Omental fat pad (tissue), 4 donors: ENCODE measurements around the gene SUPT5H. TPM values are rescaled to one million over a fixed set of nuclear protein-coding genes. Genes with fewer than 3 reads are reported as not detected.

Experiments used
- ATAC-seq: fragments of 150-250 bp; one replicate; pipeline ENCODE4 v1.9.1; 2016; ENCODE audit warnings: mild to moderate bottlenecking, moderate library complexity; ENCODE audit not compliant: low FRiP score
- DNase-seq: peaks from one replicate; pipeline ENCODE4 v3.0.0-alpha.2; 2019; ENCODE audit warnings: low spot score
- total RNA-seq, 4 donors: library from RNA; depleted of rRNA; stranded (reverse); fragments of >200 nt; gene quantifications; one replicate each; pipeline ENCODE4 v1.1.0, GENCODE V29; 2016
- TF ChIP-seq, protein P1 (sequence below), 3 donors: fragments of 450-650 bp; IDR thresholded peaks; one replicate each; pipeline ENCODE4 v1.5.1; 2016 to 2017; ENCODE audit warnings: antibody characterized with exemption in 3 of 3, mild to moderate bottlenecking in 3 of 3, moderate library complexity in 2 of 3

Gene SUPT5H
- total RNA-seq, 4 donors from 2014 or later: 62.2 to 102 (median 73.3) TPM

DNA sequence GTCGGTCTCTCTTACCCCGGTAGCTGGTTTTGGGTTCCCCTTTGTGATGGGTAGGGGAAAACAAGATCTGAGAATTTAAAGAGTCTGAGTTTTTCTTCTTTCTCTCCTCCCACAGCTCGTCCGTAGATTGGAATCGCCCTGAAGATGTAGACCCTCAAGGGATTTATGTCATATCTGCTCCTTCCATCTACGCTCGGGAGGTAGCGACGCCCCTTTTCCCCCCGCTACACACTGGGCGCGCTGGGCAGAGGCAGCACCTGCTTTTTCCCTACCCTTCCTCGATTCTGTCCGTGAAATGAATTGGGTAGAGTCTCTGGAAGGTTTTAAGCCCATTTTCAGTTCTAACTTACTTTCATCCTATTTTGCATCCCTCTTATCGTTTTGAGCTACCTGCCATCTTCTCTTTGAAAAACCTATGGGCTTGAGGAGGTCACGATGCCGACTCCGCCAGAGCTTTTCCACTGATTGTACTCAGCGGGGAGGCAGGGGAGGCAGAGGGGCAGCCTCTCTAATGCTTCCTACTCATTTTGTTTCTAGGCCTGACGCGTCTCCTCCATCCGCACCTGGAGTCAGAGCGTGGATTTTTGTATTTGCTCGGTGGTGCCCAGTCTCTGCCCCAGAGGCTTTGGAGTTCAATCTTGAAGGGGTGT lies 62.5 kb downstream of the SUPT5H start:
- ATAC-seq (no peak), DNase-seq (no peak)
- TF ChIP-seq, protein P1, sequence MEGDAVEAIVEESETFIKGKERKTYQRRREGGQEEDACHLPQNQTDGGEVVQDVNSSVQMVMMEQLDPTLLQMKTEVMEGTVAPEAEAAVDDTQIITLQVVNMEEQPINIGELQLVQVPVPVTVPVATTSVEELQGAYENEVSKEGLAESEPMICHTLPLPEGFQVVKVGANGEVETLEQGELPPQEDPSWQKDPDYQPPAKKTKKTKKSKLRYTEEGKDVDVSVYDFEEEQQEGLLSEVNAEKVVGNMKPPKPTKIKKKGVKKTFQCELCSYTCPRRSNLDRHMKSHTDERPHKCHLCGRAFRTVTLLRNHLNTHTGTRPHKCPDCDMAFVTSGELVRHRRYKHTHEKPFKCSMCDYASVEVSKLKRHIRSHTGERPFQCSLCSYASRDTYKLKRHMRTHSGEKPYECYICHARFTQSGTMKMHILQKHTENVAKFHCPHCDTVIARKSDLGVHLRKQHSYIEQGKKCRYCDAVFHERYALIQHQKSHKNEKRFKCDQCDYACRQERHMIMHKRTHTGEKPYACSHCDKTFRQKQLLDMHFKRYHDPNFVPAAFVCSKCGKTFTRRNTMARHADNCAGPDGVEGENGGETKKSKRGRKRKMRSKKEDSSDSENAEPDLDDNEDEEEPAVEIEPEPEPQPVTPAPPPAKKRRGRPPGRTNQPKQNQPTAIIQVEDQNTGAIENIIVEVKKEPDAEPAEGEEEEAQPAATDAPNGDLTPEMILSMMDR (IDR thresholded peaks at IDR 0.05): no peak

DNA sequence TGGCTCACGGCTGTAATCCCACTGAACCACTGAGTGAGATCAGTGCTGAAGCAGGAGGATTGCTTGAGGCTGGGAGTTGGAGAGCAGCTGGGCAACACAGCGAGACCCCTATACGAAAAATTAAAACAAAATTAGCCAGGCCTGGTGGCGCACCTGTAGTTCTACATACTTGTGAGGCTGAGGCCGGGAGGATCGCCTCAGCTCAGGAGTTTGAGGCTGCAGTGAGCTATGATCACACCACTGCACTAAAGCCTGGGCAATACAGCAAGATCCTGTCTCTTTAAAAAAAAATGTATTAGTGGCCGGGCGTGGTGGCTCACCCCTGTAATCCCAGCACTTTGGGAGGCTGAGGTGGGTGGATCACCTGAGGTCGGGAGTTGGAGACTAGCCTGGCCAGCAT lies 63.2 kb downstream of the SUPT5H start:
- DNase-seq (no peak), ATAC-seq (no peak)
- TF ChIP-seq, protein P1 (IDR thresholded peaks at IDR 0.05): no peak

DNA sequence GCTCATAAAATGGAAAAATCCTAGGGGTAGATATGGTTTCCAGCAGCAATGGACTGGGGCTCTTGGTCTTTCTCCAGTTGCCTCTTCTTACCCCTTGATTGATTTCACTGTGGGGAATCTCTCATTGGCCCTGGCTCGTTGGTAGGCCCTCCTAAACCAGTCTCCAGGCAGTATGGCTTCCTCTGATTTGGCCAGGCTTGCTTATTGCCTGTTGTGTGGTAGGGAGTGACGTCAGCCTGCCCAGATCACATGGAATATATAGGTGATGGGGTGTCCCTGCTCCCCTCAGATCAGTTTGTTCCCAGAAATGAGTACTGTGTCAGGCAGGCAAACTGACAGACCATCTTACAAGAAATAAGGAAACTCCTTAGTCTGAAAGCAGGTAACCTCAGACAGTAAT lies 63.9 kb downstream of the SUPT5H start:
- TF ChIP-seq, protein P1 (IDR thresholded peaks at IDR 0.05): no peak
- DNase-seq (no peak), ATAC-seq (no peak)

DNA sequence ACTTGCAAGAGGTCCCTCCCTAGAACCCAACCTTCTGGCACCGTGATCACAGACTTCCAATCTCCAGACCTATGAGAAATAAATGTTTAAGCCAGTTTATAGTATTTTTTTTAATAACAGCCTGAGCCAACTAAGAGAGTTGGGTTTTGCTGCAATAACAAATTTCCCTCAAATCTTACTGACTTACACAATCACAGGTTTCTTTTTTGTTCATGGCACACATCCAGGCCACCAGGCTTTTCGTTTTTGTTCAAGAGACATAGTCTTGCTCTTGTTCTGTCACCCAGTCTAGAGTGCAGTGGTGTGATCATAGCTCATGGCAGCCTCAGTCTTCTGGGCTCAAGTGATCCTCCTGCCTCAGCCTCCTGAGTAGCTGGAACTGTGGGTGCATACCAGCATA lies 67.6 kb downstream of the SUPT5H start:
- TF ChIP-seq, protein P1 (IDR thresholded peaks at IDR 0.05): no peak
- ATAC-seq (no peak), DNase-seq (no peak)

DNA sequence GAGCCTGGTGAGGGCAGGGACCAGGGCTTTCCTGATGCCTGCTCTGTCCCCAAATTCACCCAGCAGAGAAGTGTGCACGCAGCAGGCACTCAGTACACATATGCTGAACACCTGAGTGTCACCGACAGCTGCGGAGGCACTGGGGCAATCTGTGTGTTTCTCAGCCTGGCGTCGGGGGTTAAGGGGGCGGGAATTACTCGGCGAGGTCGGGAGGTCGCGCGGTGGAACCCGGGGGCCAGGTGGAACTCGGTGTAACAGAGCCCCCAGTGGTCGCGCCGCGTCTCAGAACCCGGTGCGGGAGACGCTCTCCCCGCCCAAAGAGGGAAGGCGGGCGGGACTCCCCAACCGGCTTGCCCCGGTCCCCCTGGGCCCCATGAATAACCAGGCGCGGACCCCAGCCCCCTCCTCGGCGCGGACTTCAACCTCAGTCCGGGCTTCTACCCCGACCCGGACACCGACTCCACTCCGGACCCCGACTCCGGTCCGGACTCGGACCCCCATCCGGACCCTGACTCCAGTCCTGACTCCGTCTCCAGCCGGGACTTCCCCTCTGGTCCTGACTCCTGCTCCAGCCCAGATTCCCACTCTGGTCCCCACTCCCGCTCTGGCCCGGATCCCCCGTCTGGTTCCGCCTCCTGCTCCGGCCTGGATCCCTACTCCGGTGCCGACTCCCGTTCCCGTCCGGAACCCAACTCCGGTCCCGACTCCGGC lies 69.6 kb downstream of the SUPT5H start, which contains the start of gene SELENOV:
Gene SELENOV (plus strand): TSS at position 300 of the 711 bp plus-strand sequence. CDS start 74 bp downstream, at position 374.
- TF ChIP-seq, protein P1 (IDR thresholded peaks at IDR 0.05): no peak
- ATAC-seq: no peak

DNA sequence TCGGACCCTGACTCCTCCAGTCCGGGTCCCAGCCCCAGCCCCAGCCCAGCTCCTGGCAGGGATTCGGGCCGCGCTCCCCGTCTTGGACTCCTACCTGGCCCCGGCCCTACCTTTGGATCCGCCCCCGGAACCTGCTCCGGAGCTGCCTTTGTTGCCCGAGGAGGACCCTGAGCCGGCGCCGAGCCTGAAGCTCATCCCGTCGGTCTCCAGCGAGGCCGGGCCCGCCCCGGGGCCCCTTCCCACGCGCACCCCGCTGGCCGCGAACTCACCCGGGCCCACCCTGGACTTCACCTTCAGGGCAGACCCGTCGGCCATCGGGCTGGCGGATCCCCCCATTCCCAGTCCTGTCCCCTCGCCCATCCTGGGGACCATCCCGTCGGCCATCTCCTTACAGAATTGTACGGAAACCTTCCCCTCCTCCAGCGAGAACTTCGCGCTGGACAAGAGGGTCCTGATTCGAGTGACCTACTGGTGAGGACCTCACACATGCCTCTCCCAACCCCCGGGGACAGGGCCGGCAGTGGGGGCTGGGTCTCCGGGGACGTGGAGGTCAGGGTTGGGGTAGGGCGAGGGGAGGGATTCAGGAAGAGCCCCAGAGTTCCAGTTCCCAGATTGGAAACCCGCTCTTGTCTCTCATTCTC lies 70.3 kb downstream of the SUPT5H start:
- TF ChIP-seq, protein P1 (IDR thresholded peaks at IDR 0.05): no peak
- DNase-seq: no peak
- ATAC-seq: no peak

More for the DNA sequence above, 69.6 kb downstream of the SUPT5H start, which contains the start of gene SELENOV:
- no peak for DNase-seq
